HCT116 (cell line): ENCODE measurements around the gene FTL. TPM values are rescaled to one million over a fixed set of nuclear protein-coding genes. Genes with fewer than 3 reads are reported as not detected.

ENCODE experiments used
- ATAC-seq: fragments of 200-7000 bp; cut with Tn5 transposase; 2 replicates; pipeline ENCODE4 v1.9.1; 2020; ENCODE audit warnings: mild to moderate bottlenecking, moderate library complexity
- BruUV-seq: library from RNA; stranded (reverse); fragments of 400-500 nt; replicated peaks from 2 replicates; lab custom pipeline; 2021; lab: Mats Ljungman, UMichigan
- CTCF ChIA-PET: fragments of 300-600 bp; sonication (Branson Sonifier 250); formaldehyde crosslinking; loops from one replicate; lab custom pipeline; 2021; ENCODE audit warnings: antibody characterized with exemption; lab: Charles Lee
- POLR2A ChIA-PET: fragments of 300-600, 350-600 bp; sonication (Branson Sonifier 250); formaldehyde crosslinking; loops from one replicate; lab custom pipeline; 2021; ENCODE audit warnings: antibody characterized with exemption; lab: Charles Lee
- RAD21 ChIA-PET, 2 experiments: fragments of 300-600 bp; sonication (Branson Sonifier 250); formaldehyde crosslinking; loops; one replicate each; lab custom pipeline; 2023; ENCODE audit warnings: low total read pairs in 2 of 2; ENCODE audit not compliant: uncharacterized antibody in 2 of 2, unreplicated experiment in 2 of 2, low non-redundant PET in 1 of 2; lab: Charles Lee
- DNase-seq: peaks from one replicate; pipeline ENCODE4 v3.0.0-alpha.2; 2010; ENCODE audit warnings: low read depth, low spot score
- H2AFZ ChIP-seq: fragments of 200-600 bp; shearing (Covaris generic), sonication (generic); 2 replicates; pipeline ENCODE4 v1.6.1; 2017; ENCODE audit warnings: low read depth, mixed run types, mixed read lengths, antibody characterized with exemption, low read length; ENCODE audit not compliant: poor library complexity, severe bottlenecking
- H3K27ac ChIP-seq: 2 replicates; pipeline ENCODE4 v1.5.1; 2012; ENCODE audit warnings: low read depth, low read length
- H3K27me3 ChIP-seq: fragments of 200-600 bp; sonication (generic); 2 replicates; pipeline ENCODE4 v1.6.1; 2016; ENCODE audit warnings: mixed run types, low read length, mixed read lengths; ENCODE audit not compliant: insufficient read depth
- H3K36me3 ChIP-seq, 2 experiments: fragments of 200-500 bp in 1 of 2; fragments of 200-600 bp in 1 of 2; sonication (Bioruptor generic) in 1 of 2; sonication (generic) in 1 of 2; 2 replicates each; pipeline versions ENCODE4 v1.5.1 to v1.6.1; 2014 to 2016; ENCODE audit warnings: low read length in 2 of 2, inconsistent platforms in 1 of 2, mixed read lengths in 1 of 2, mixed run types in 1 of 2; ENCODE audit not compliant: insufficient read depth in 2 of 2, control insufficient read depth in 1 of 2
- H3K4me1 ChIP-seq, 2 experiments: fragments of 200-600 bp in 1 of 2; sonication (generic) in 1 of 2; 2 replicates each; pipeline versions ENCODE4 v1.5.1 to v1.6.1; 2012 to 2017; ENCODE audit warnings: low read length in 2 of 2, inconsistent platforms in 1 of 2, mild to moderate bottlenecking in 1 of 2, mixed read lengths in 1 of 2, mixed run types in 1 of 2, moderate library complexity in 1 of 2; ENCODE audit not compliant: insufficient read depth in 2 of 2, control insufficient read depth in 1 of 2
- H3K4me2 ChIP-seq: fragments of 200-600 bp; sonication (generic); 2 replicates; pipeline ENCODE4 v1.6.1; 2017; ENCODE audit warnings: mixed run types, low read length, mixed read lengths
- H3K4me3 ChIP-seq, 2 experiments: fragments of 200-600 bp in 1 of 2; sonication (generic) in 1 of 2; replicated peaks in 1 of 2; 2 replicates each; pipeline ENCODE4 v1.5.1; 2011 to 2016; ENCODE audit warnings: low read length in 2 of 2, control low read depth in 1 of 2, low read depth in 1 of 2, mild to moderate bottlenecking in 1 of 2, mixed read lengths in 1 of 2, mixed run types in 1 of 2
- H3K79me2 ChIP-seq: fragments of 200-600 bp; sonication (generic); 2 replicates; pipeline ENCODE4 v1.6.1; 2017; ENCODE audit warnings: mild to moderate bottlenecking, mixed run types, low read length, moderate library complexity, mixed read lengths; ENCODE audit not compliant: insufficient read depth
- H3K9ac ChIP-seq: fragments of 200-600 bp; sonication (generic); 2 replicates; pipeline ENCODE4 v1.6.1; 2016; ENCODE audit warnings: low read length, mixed read lengths
- H3K9me2 ChIP-seq: fragments of 200-600 bp; sonication (generic), shearing (Covaris generic); 2 replicates; pipeline ENCODE4 v1.6.1; 2017; ENCODE audit warnings: mixed run types, mild to moderate bottlenecking, moderate library complexity; ENCODE audit not compliant: insufficient read depth
- H3K9me3 ChIP-seq, 2 experiments: fragments of 200-500 bp in 1 of 2; fragments of 200-600 bp in 1 of 2; sonication (Bioruptor generic) in 1 of 2; sonication (generic) in 1 of 2; 2 replicates each; pipeline ENCODE4 v1.6.1; 2014 to 2017; ENCODE audit warnings: low read length in 2 of 2, mixed read lengths in 2 of 2, inconsistent platforms in 1 of 2, low read depth in 1 of 2, mild to moderate bottlenecking in 1 of 2, mixed run types in 1 of 2, moderate library complexity in 1 of 2; ENCODE audit not compliant: control insufficient read depth in 1 of 2, insufficient read depth in 1 of 2
- H4K20me1 ChIP-seq: fragments of 200-600 bp; sonication (generic), shearing (Covaris generic); 2 replicates; pipeline ENCODE4 v1.6.1; 2017; ENCODE audit warnings: mixed run types, mild to moderate bottlenecking, moderate library complexity; ENCODE audit not compliant: insufficient read depth
- ATF3 ChIP-seq: IDR thresholded peaks from 2 replicates; pipeline ENCODE4 v1.6.1; 2012
- EZH2 ChIP-seq: fragments of 200-600 bp; sonication (generic); IDR thresholded peaks from 2 replicates; pipeline ENCODE4 v1.6.1; 2017; ENCODE audit warnings: antibody characterized with exemption, mixed run types
- POLR2A ChIP-seq: IDR thresholded peaks from 2 replicates; pipeline ENCODE4 v1.7.0; 2011; ENCODE audit warnings: borderline replicate concordance; ENCODE audit not compliant: insufficient read depth, insufficient read length; ENCODE audit errors: extremely low read depth
- RAD21 ChIP-seq: IDR thresholded peaks from 2 replicates; pipeline ENCODE4 v1.6.1; 2012; ENCODE audit warnings: low read depth, mild to moderate bottlenecking
- SIN3A ChIP-seq: IDR thresholded peaks from 2 replicates; pipeline ENCODE4 v1.6.1; 2012; ENCODE audit warnings: low read depth
- SP1 ChIP-seq: IDR thresholded peaks from 2 replicates; pipeline ENCODE4 v1.6.1; 2012; ENCODE audit warnings: low read depth
- SRF ChIP-seq: IDR thresholded peaks from 2 replicates; pipeline ENCODE4 v1.6.1; 2012; ENCODE audit warnings: low read depth
- TCF7L2 ChIP-seq: IDR thresholded peaks from 2 replicates; pipeline ENCODE4 v1.7.0; 2011; ENCODE audit warnings: borderline replicate concordance, inconsistent platforms; ENCODE audit not compliant: insufficient read depth, insufficient read length; ENCODE audit errors: extremely low read depth
- ZFX ChIP-seq: fragments of 450-650 bp; IDR thresholded peaks from 2 replicates; pipeline ENCODE4 v1.6.1; 2017
- ZNF274 ChIP-seq: fragments of 200-500 bp; sonication (Bioruptor generic); IDR thresholded peaks from 2 replicates; pipeline ENCODE4 v1.6.1; 2014; ENCODE audit warnings: mild to moderate bottlenecking, low read depth, low read length, inconsistent platforms
- intact Hi-C: fragments of 100-400 bp; cut with micrococcal nuclease; formaldehyde crosslinking; loops from 2 replicates; pipeline ENCODE4 v1.10.0; 2022
- total RNA-seq: library from RNA; stranded (reverse); gene quantifications from one replicate; pipeline ENCODE4 v1.2.1, GENCODE V29; 2021; ENCODE audit not compliant: unreplicated experiment
- TF ChIP-seq, protein P1 (sequence below): IDR thresholded peaks from 2 replicates; pipeline ENCODE4 v1.6.1; 2011; ENCODE audit warnings: mild to moderate bottlenecking, low read length, moderate library complexity; ENCODE audit not compliant: insufficient replicate concordance; ENCODE audit errors: extremely low read depth
- TF ChIP-seq, protein P2 (sequence below), 3 experiments: fragments of 200-600 bp in 1 of 3; sonication (generic) in 1 of 3; IDR thresholded peaks in 2 of 3; conservative IDR thresholded peaks in 1 of 3; 2 replicates each; pipeline ENCODE4 v1.5.1; 2012 to 2017; ENCODE audit warnings: low read depth in 2 of 3, low read length in 2 of 3, antibody characterized with exemption in 1 of 3, borderline replicate concordance in 1 of 3, control low read depth in 1 of 3, mild to moderate bottlenecking in 1 of 3, mixed read lengths in 1 of 3, mixed run types in 1 of 3, moderate library complexity in 1 of 3; ENCODE audit not compliant: insufficient read depth in 1 of 3

The FTL gene
- total RNA-seq, 1 experiment from 2014 or later: 1,885 TPM

DNA sequence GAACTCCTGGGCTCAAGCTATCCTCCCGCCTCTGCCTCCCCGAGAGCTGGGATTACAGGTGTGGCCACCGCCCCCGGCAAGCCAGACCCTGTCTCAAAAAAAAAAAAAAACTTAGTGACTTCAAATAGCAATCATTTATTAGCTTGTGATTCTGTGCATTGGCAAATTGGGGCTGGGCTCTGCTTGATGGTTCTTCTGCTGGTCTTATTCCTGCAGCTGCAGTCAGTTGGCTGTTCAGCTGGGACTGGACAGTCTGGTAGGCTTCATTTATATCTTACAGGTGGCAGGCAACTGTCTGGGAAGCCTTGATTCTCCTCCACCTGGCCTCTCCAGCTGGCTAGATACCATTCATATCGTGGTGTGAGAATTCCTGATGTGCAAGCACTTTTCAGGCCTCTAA is 24.2 kb upstream of the FTL start:
- H3K4me2 ChIP-seq: no peak overlapping the region
- H3K9me3 ChIP-seq: no peaks in the 10 kb centered on the region
- DNase-seq (no peak), ATAC-seq (no peak)
- no peaks in the 10 kb centered on the region for H3K79me2 ChIP-seq
- no peak overlapping the region for H3K4me3 ChIP-seq
- no peaks in the 10 kb centered on the region for H4K20me1 ChIP-seq
- H3K9ac ChIP-seq: no peak overlapping the region
- no peaks in the 10 kb centered on the region for H3K4me1 ChIP-seq
- ChIA-PET CTCF (no interaction called here), POLR2A (no interaction called here), RAD21 (no interaction called here)
- TF ChIP-seq SRF: no peak
- no peak for TF ChIP-seq RAD21
- TF ChIP-seq, protein P1, sequence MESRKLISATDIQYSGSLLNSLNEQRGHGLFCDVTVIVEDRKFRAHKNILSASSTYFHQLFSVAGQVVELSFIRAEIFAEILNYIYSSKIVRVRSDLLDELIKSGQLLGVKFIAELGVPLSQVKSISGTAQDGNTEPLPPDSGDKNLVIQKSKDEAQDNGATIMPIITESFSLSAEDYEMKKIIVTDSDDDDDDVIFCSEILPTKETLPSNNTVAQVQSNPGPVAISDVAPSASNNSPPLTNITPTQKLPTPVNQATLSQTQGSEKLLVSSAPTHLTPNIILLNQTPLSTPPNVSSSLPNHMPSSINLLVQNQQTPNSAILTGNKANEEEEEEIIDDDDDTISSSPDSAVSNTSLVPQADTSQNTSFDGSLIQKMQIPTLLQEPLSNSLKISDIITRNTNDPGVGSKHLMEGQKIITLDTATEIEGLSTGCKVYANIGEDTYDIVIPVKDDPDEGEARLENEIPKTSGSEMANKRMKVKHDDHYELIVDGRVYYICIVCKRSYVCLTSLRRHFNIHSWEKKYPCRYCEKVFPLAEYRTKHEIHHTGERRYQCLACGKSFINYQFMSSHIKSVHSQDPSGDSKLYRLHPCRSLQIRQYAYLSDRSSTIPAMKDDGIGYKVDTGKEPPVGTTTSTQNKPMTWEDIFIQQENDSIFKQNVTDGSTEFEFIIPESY: no peak
- TF ChIP-seq ZNF274: no peak
- TF ChIP-seq ATF3: no peak
- TF ChIP-seq SIN3A: no peak
- TF ChIP-seq TCF7L2: no peak
- TF ChIP-seq POLR2A: no peak
- no peak for TF ChIP-seq SP1
- no peak for TF ChIP-seq EZH2
- TF ChIP-seq ZFX: no peak
- TF ChIP-seq, protein P2, sequence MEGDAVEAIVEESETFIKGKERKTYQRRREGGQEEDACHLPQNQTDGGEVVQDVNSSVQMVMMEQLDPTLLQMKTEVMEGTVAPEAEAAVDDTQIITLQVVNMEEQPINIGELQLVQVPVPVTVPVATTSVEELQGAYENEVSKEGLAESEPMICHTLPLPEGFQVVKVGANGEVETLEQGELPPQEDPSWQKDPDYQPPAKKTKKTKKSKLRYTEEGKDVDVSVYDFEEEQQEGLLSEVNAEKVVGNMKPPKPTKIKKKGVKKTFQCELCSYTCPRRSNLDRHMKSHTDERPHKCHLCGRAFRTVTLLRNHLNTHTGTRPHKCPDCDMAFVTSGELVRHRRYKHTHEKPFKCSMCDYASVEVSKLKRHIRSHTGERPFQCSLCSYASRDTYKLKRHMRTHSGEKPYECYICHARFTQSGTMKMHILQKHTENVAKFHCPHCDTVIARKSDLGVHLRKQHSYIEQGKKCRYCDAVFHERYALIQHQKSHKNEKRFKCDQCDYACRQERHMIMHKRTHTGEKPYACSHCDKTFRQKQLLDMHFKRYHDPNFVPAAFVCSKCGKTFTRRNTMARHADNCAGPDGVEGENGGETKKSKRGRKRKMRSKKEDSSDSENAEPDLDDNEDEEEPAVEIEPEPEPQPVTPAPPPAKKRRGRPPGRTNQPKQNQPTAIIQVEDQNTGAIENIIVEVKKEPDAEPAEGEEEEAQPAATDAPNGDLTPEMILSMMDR (IDR thresholded peaks at IDR 0.05 in 2 of 3, conservative IDR thresholded peaks at IDR 0.05 in 1 of 3; ENCODE audit: borderline replicate concordance in 1 of 3, insufficient read depth in 1 of 3, low read depth in 2 of 3, low read length in 2 of 3): no peak
- H3K36me3 ChIP-seq: peaks cover 0 to 7% of the 10 kb centered on the region in 2 experiments; a peak in 1 of 4 replicates
- H3K9me2 ChIP-seq: no peaks in the 10 kb centered on the region
- no peak overlapping the region for H2AFZ ChIP-seq
- intact Hi-C loops: no loop called here
- no TSS peak for BruUV-seq
- no peaks in the 10 kb centered on the region for H3K27me3 ChIP-seq
- no peak overlapping the region for H3K27ac ChIP-seq
